ENCODE data around the gene CPT1A. TPM values are rescaled to one million over a fixed set of nuclear protein-coding genes. Genes with fewer than 3 reads are reported as not detected.

The CPT1A gene
- total and polyA plus RNA-seq, 8 donors = 7.0 to 103 (median 30.1) TPM

- intact Hi-C loops (cut with DNase I; ENCODE audit: low total_unique reads) = no loop called here
- TF ChIP-seq CTCF (IDR thresholded peaks at IDR 0.05) = no peak
- no peak for TF ChIP-seq EP300 (IDR thresholded peaks at IDR 0.05)
- no peak for TF ChIP-seq POLR2AphosphoS5 (IDR thresholded peaks at IDR 0.05)
- Histone ChIP-seq H3K9me3 (no peaks in the 10 kb centered on the region), H3K27ac (no peak overlapping the region), H3K4me3 (no peak overlapping the region), H3K4me1 (peaks cover 0 to 4% (median 0%) of the 10 kb centered on the region in 4 donors), H3K27me3 (peaks cover 0 to 7% (median 3%) of the 10 kb centered on the region in 3 donors), H3K36me3 (no peaks in the 10 kb centered on the region)
- 91 to 95% (median 95%) methylated on average over 8 of the region's 8 CpGs for WGBS, 5 donors
- DNase-seq = no peak
Measured at GRCh38 chr11:68711114-68711513, 130.6 kb downstream of the CPT1A start.

GRCh38 chr11:68710409-68710808 lies 131.3 kb downstream of the CPT1A start:
- no peaks in the 10 kb centered on the region for H3K36me3 ChIP-seq
- H3K9me3 ChIP-seq = no peaks in the 10 kb centered on the region
- intact Hi-C loops (cut with DNase I; ENCODE audit: low total_unique reads) = no loop called here
- DNase-seq = no peak
- H3K27me3 ChIP-seq = peaks cover 0 to 5% (median 3%) of the 10 kb centered on the region in 3 donors
- no peak for TF ChIP-seq CTCF (IDR thresholded peaks at IDR 0.05)
- H3K4me1 ChIP-seq = peaks cover 0 to 4% (median 0%) of the 10 kb centered on the region in 4 donors
- no peak overlapping the region for H3K27ac ChIP-seq
- 80 to 87% (median 84%) methylated on average over 11 of the region's 11 CpGs for WGBS, 5 donors
- H3K4me3 ChIP-seq = no peak overlapping the region

GRCh38 chr11:68709062-68709461 lies 132.7 kb downstream of the CPT1A start:
- H3K36me3 ChIP-seq = no peaks in the 10 kb centered on the region
- no peak for TF ChIP-seq CTCF (IDR thresholded peaks at IDR 0.05)
- no peak for TF ChIP-seq POLR2AphosphoS5 (IDR thresholded peaks at IDR 0.05)
- TF ChIP-seq POLR2A (IDR thresholded peaks at IDR 0.05) = no peak
- no peak for TF ChIP-seq EP300 (IDR thresholded peaks at IDR 0.05)
- intact Hi-C loops (cut with DNase I; ENCODE audit: low total_unique reads) = no loop called here
- WGBS, 5 donors = 84 to 93% (median 89%) methylated on average over 11 to 12 of the region's 12 CpGs
- H3K27ac ChIP-seq = no peak overlapping the region
- DNase-seq = no peak
- peaks cover 0 to 12% (median 3%) of the 10 kb centered on the region in 3 donors for H3K27me3 ChIP-seq
- H3K4me3 ChIP-seq = no peak overlapping the region
- no peaks in the 10 kb centered on the region for H3K9me3 ChIP-seq
- H3K4me1 ChIP-seq = peaks cover 0 to 3% (median 0%) of the 10 kb centered on the region in 4 donors

GRCh38 chr11:68707527-68707926 lies 134.2 kb downstream of the CPT1A start:
- Histone ChIP-seq H3K9me3 (no peaks in the 10 kb centered on the region), H3K36me3 (no peaks in the 10 kb centered on the region), H3K27me3 (peaks cover 0 to 21% (median 3%) of the 10 kb centered on the region in 3 donors), H3K4me1 (no peaks in the 10 kb centered on the region), H3K4me3 (no peak overlapping the region), H3K27ac (no peak overlapping the region)
- WGBS, 5 donors = 88 to 95% (median 93%) methylated on average over 7 of the region's 7 CpGs
- no peak for DNase-seq
- intact Hi-C loops (cut with DNase I; ENCODE audit: low total_unique reads) = no loop called here
- TF ChIP-seq EP300 (IDR thresholded peaks at IDR 0.05) = no peak

GRCh38 chr11:68704887-68705286 lies 136.8 kb downstream of the CPT1A start:
- Histone ChIP-seq H3K27ac (no peak overlapping the region), H3K4me3 (no peak overlapping the region), H3K4me1 (no peaks in the 10 kb centered on the region), H3K36me3 (no peaks in the 10 kb centered on the region), H3K9me3 (no peaks in the 10 kb centered on the region), H3K27me3 (peaks cover 0 to 35% (median 3%) of the 10 kb centered on the region in 3 donors)
- no peak for TF ChIP-seq EP300 (IDR thresholded peaks at IDR 0.05)
- TF ChIP-seq POLR2A (IDR thresholded peaks at IDR 0.05) = no peak
- TF ChIP-seq POLR2AphosphoS5 (IDR thresholded peaks at IDR 0.05) = no peak
- TF ChIP-seq CTCF (IDR thresholded peaks at IDR 0.05) = no peak
- DNase-seq = no peak
- WGBS, 5 donors = 23 to 44% (median 31%) methylated on average over 12 to 16 of the region's 16 CpGs
- intact Hi-C loops (cut with DNase I; ENCODE audit: low total_unique reads) = no loop called here

Other genes starting within 250 kb of the CPT1A start
- 1 to 10 TPM in 1 of 5 donors, not detected in 4; 3.5 TPM for gene GAL, start 157.4 kb downstream of the CPT1A start, total RNA-seq
- gene GAL, start 157.4 kb downstream of the CPT1A start, polyA plus RNA-seq = 1 to 10 TPM in 2 of 3 donors, not detected in 1; 1.7 to 5.7 TPM
- gene TESMIN, start 90.4 kb downstream of the CPT1A start, total RNA-seq = 10 to 100 TPM in 2 of 5 donors, 1 to 10 TPM in 3; 1.0 to 16.3 (median 4.9) TPM
- gene TESMIN, start 90.4 kb downstream of the CPT1A start, polyA plus RNA-seq = 1 to 10 TPM; 3.1 to 3.3 (median 3.2) TPM
- gene MRPL21, start 61.9 kb upstream of the CPT1A start, total RNA-seq = 100 to 1,000 TPM in 2 of 5 donors, 10 to 100 TPM in 3; 30.6 to 185 (median 56.7) TPM
- 100 to 1,000 TPM in 1 of 3 donors, 10 to 100 TPM in 2; 92.1 to 112 (median 93.1) TPM for gene MRPL21, start 61.9 kb upstream of the CPT1A start, polyA plus RNA-seq
- 100 to 1,000 TPM in 1 of 5 donors, 10 to 100 TPM in 3, 1 to 10 TPM in 1; 8.8 to 133 (median 25.6) TPM for gene IGHMBP2, start 62.0 kb upstream of the CPT1A start, total RNA-seq
- 10 to 100 TPM in 2 of 3 donors, 1 to 10 TPM in 1; 9.2 to 14.2 (median 11.3) TPM for gene IGHMBP2, start 62.0 kb upstream of the CPT1A start, polyA plus RNA-seq
- under 1 TPM in 1 of 5 donors, not detected in 4; 0.92 TPM for gene MRGPRD, start 139.1 kb upstream of the CPT1A start, total RNA-seq
- gene MRGPRD, start 139.1 kb upstream of the CPT1A start, polyA plus RNA-seq = not detected
- 100 to 1,000 TPM in 1 of 5 donors, 10 to 100 TPM in 4; 16.2 to 123 (median 83.9) TPM for gene MRGPRF, start 171.3 kb upstream of the CPT1A start, total RNA-seq
- gene MRGPRF, start 171.3 kb upstream of the CPT1A start, polyA plus RNA-seq = 10 to 100 TPM in 1 of 3 donors, 1 to 10 TPM in 2; 6.7 to 23.4 (median 7.8) TPM
- gene TPCN2, start 207.0 kb upstream of the CPT1A start, total RNA-seq = 10 to 100 TPM in 4 of 5 donors, 1 to 10 TPM in 1; 6.4 to 66.1 (median 33.0) TPM
- 10 to 100 TPM; 16.4 to 29.8 (median 19.7) TPM for gene TPCN2, start 207.0 kb upstream of the CPT1A start, polyA plus RNA-seq